ENCODE results near the gene COG2.
A peak's percentile ranks its signal among the peaks of the same experiment; 100 is the strongest.
"Not testable (repeated sequence)": the region's sequence is repeated elsewhere in the genome, so short reads cannot be mapped to it uniquely, and the experiment has no call there.

Gene COG2

GRCh38 chr1:230642263-230642959, at the start of gene COG2:
Gene COG2, plus strand, starts transcription at chr1:230642481. Its CDS starts 126 bp downstream, at chr1:230642607.
- peak; percentile 91 for DNase-seq (ENCODE audit: low spot score)

- no peak for DNase-seq (ENCODE audit: low spot score)
Observed at GRCh38 chr1:230592848-230593414, 49.4 kb upstream of the COG2 start.

GRCh38 chr1:230594214-230594773, 48.0 kb upstream of the COG2 start:
- DNase-seq (ENCODE audit: low spot score), result no peak

- no peak for DNase-seq (ENCODE audit: low spot score)
Observed at GRCh38 chr1:230595181-230595580, 47.1 kb upstream of the COG2 start.

- DNase-seq (ENCODE audit: low spot score), result no peak
Observed at GRCh38 chr1:230596306-230596705, 46.0 kb upstream of the COG2 start.

- DNase-seq (ENCODE audit: low spot score), result no peak
Observed at GRCh38 chr1:230598745-230599144, 43.5 kb upstream of the COG2 start.

- no peak for DNase-seq (ENCODE audit: low spot score)
Observed at GRCh38 chr1:230599926-230600656, 42.2 kb upstream of the COG2 start.

GRCh38 chr1:230600657-230601400, 41.5 kb upstream of the COG2 start:
- DNase-seq (ENCODE audit: low spot score), result not testable (repeated sequence)

- no peak for DNase-seq (ENCODE audit: low spot score)
Observed at GRCh38 chr1:230609208-230609607, 33.1 kb upstream of the COG2 start.

GRCh38 chr1:230610589-230610988, 31.7 kb upstream of the COG2 start:
- no peak for DNase-seq (ENCODE audit: low spot score)

- DNase-seq (ENCODE audit: low spot score), result no peak
Observed at GRCh38 chr1:230611128-230611877, 31.0 kb upstream of the COG2 start.

GRCh38 chr1:230611878-230612235, 30.4 kb upstream of the COG2 start:
- no peak for DNase-seq (ENCODE audit: low spot score)

GRCh38 chr1:230612651-230613050, 29.6 kb upstream of the COG2 start:
- DNase-seq (ENCODE audit: low spot score), result no peak

- no peak for DNase-seq (ENCODE audit: low spot score)
Observed at GRCh38 chr1:230614121-230614520, 28.2 kb upstream of the COG2 start.

GRCh38 chr1:230618537-230618936, 23.7 kb upstream of the COG2 start:
- no peak for DNase-seq (ENCODE audit: low spot score)

GRCh38 chr1:230620649-230621323, 21.5 kb upstream of the COG2 start:
- no peak for DNase-seq (ENCODE audit: low spot score)

GRCh38 chr1:230621324-230622030, 20.8 kb upstream of the COG2 start:
- DNase-seq (ENCODE audit: low spot score), result no peak

GRCh38 chr1:230622151-230622550, 20.1 kb upstream of the COG2 start:
- no peak for DNase-seq (ENCODE audit: low spot score)

GRCh38 chr1:230624097-230624713, 18.1 kb upstream of the COG2 start:
- no peak for DNase-seq (ENCODE audit: low spot score)

GRCh38 chr1:230626232-230626631, 16.0 kb upstream of the COG2 start:
- no peak for DNase-seq (ENCODE audit: low spot score)
